GM21529 (cell line): Measurements from ENCODE around the gene G2E3.

Source experiments
- ATAC-seq: cut with Tn5 transposase; IDR thresholded peaks from one replicate; pipeline ENCODE4 v1.9.1; 2021; ENCODE audit not compliant: unreplicated experiment

G2E3 gene

DNA sequence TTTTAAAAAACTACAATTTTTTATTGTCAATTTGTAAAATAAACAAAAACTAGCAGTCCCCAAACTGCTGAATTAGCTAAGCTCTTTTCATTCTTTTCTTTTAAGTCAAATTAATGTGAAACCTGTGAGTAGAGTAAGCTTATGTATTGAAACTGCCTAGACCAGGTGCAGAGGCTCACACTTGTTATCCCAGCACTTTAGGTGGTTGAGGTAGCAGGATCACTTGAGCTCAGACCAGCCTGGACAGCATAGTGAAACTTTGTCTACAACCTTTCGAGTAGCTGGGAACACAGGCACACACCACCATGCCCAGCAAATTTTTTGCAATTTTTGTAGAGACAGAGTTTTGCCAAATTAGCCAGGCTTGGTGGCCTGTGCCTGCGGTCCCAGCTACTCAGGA, 89.5 kb downstream of the G2E3 start:
- no peak for ATAC-seq

DNA sequence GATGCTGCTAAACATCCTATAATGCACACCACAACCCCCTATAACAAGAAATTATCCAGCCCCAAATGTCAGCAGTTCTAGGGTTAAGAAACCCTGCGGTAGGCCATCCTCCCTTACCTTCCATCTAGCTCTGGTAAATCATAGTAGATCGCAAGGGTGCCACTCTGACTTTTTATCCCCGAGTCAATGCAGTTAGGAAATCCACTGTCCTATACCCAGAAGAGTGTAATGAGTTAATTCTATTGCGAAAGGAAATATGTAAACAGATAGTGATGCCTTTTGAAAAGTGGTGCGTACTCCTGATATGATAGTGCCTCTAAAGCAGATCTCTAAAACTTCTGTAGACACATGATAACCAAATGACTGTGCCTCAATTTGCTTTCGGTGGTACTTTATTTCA, 93.0 kb downstream of the G2E3 start:
- ATAC-seq, result no peak

DNA sequence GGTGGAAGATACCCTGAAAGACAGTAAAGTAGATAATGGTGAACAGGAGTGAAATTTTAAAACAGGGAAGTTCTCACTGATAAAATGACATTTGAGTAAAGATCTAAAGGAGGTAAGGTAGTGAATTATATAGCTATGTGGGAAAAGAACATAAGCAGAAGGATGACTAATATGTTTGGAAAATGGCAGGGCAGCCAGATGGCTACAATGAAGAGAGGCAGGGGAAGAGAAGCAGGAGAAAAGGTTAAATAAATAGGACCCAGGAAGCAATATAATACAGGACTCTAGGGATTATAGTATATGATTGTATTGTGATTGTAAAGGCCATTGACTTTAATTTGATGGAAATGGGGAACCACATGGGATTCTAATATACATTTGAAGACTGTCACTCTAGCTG, 96.2 kb downstream of the G2E3 start:
- ATAC-seq, result no peak

DNA sequence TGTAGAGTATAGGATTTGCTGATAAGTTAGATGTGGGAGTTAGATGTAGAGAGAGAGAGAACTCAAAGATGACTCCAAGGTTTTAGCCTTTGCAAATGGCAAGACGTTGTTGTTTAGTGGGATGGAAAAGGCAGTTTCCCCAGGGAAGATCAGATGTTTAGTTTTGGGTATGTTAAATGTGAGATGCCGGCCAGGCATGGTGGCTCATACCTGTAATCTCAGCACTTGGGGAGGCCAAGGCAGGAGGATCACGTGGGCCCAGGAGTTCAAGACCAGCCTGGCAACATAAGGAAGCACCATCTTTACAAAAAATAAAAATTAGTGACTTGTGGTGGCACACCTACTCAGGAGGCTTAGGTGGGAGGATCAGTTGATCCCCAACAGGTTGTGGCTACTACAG, 96.7 kb downstream of the G2E3 start:
- no peak for ATAC-seq

DNA sequence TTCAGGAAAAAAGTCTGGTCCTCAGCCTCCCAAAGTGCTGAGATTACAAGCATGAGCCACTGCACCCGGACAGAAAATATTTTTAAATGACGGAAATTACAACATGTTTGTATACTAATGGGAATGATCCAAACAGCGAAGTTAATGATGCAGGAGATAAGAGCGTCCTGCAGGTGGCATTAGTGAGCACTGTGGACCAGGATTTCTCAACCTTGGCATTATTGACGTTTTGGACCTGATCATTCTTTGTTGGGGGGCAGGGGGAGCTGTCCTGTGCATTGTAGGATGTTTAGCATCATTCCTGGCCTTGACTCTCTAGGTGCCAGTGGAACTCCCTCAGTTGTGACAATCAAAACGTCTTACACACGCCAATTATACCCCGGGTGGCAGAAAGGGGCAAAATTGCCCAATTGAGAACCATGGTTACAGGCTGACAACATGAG, 97.3 kb downstream of the G2E3 start:
- no peak for ATAC-seq

DNA sequence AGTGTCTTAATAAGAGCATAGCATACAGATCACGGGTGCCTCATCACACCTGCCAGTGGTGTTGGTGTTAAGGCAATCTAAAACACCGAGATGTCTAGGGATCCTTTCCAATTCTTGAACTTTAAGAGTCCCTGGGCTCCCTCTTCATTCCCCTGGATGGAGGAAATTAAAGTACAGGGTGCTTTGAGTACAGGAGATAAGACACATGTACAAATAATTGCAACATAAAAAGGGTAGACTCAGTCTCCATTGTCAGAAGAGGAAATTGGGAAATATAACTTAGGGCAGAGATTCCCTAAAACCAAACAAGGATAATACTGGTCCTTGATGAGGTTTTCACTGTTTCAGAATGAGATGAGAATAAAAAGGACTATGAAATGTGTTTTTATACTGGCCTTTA, 98.1 kb downstream of the G2E3 start:
- ATAC-seq, result no peak

DNA sequence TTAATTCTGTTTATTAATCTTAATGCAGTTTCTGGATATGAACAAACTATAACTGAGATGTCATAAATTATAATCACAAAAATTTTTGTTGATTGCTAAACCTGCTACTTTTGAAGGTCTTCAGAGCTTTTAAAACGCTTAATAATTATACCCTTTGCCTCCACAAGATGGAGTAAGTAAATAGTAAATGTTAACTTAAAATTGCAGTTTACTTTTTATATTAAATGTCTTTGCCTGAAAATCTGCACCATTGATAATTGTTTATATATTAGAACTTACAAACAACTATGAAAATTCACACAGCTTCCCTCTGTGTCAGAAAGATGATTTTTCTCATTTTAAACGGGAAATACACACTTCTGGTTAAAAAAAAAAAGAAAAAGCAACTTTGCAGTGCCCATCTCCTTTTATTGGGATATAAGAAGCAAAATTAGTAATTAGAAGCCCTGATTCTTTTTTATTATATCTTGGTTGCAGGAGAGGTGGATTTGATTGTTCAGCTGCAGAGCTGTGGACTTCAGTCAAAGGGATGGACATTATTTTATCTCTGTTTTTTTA, 98.7 kb downstream of the G2E3 start:
- no peak for ATAC-seq

DNA sequence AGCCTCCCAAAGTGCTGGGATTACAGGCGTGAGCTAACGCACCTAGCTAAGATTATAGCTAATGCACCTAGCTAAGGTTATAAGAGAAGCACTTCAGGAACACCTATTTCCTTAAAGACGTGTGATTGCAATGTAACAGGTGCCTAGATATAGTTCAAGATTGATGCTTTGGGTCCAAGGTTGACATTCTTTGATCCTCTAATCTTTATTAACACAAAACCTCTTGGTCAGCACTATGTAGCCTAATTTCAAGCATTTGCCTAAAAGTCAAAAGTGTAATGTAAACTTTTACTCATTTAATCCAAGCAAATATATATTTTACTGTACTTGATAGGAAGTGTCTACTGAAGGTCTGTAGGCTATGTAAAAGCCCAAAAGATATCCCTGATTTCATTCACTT, 99.7 kb downstream of the G2E3 start:
- no peak for ATAC-seq

DNA sequence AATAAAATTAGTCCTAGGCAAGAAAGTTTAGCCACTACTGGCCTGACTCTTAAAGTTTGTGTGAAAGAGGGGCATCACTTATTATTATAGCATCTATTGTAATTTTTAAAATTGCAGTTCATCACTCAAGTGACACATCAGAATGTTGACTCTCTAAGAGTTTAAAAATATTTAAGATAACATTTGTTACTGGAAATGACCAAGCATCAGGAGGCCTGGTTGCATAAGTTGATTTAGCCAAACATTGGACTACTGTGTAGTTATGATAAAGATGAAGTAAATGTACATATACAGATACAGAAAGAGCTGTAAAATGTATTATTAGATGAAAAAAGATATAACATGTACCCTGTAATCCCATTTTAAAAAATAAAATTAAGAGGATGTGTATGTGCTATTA, 110.6 kb downstream of the G2E3 start:
- ATAC-seq, result no peak
